Upper lobe of left lung (tissue), 4 donors: Measurements from ENCODE around the gene MRPS31.

Source experiments
- EP300 ChIP-seq, 4 donors: sonication (generic); formaldehyde crosslinking; IDR thresholded peaks; one replicate each; pipeline ENCODE4 v1.5.1; 2017; ENCODE audit warnings: antibody characterized with exemption in 4 of 4, control low read depth in 2 of 4
- POLR2A ChIP-seq, 4 donors: fragments of 450-650 bp; IDR thresholded peaks; one replicate each; pipeline ENCODE4 v1.5.1; 2016 to 2017; ENCODE audit warnings: antibody characterized with exemption in 4 of 4, mild to moderate bottlenecking in 2 of 4
- TF ChIP-seq, protein P1 (sequence below), 6 experiments: fragments of 450-650 bp in 4 of 6; fragments of 200-600 bp in 2 of 6; sonication (generic) in 2 of 6; IDR thresholded peaks; one replicate each; pipeline ENCODE4 v1.5.1; 2016 to 2019; ENCODE audit warnings: antibody characterized with exemption in 6 of 6

DNA sequence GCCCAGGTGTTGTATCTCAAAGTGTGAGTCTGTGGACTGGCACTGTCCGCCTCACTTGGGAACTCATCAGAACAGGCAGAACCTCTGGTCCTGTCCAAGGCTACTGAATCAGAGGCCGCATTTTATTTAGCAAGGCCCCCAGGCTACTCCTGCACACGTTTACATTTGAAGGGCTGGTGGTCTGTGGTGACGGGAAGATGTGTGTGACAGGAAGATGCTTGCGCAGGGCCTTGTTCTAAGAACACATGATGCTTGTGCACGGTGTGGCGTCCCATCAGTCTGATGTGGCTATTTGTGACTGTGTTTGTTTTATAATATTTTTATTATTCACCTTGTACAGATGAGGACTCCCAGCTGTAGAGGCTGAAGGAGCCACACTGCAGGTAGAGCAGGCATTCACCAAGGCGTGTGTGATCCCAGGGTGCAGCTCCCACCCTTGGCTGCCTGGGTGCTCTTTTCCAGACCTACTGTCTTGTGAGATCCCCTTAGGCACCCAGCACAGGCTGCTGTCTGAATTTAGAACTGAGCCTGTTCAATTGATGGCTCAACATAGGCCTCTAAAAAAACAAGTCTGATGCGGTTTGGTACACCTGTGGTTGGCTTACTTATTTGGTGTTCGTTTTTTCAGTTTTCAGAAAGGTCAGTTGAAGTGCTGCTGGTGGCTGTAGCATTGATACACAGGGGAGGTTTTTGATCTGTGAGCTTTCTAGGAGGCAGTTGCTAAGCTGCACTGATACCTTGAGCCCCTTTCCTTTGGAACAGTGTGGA is 21.5 kb upstream of the MRPS31 start:
- TF ChIP-seq EP300 (IDR thresholded peaks at IDR 0.05) (no peak), POLR2A (IDR thresholded peaks at IDR 0.05) (no peak)
- TF ChIP-seq, protein P1, sequence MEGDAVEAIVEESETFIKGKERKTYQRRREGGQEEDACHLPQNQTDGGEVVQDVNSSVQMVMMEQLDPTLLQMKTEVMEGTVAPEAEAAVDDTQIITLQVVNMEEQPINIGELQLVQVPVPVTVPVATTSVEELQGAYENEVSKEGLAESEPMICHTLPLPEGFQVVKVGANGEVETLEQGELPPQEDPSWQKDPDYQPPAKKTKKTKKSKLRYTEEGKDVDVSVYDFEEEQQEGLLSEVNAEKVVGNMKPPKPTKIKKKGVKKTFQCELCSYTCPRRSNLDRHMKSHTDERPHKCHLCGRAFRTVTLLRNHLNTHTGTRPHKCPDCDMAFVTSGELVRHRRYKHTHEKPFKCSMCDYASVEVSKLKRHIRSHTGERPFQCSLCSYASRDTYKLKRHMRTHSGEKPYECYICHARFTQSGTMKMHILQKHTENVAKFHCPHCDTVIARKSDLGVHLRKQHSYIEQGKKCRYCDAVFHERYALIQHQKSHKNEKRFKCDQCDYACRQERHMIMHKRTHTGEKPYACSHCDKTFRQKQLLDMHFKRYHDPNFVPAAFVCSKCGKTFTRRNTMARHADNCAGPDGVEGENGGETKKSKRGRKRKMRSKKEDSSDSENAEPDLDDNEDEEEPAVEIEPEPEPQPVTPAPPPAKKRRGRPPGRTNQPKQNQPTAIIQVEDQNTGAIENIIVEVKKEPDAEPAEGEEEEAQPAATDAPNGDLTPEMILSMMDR (IDR thresholded peaks at IDR 0.05) = no peak
